ENCODE results near the gene TM7SF2.
"Not testable (repeated sequence)": the region's sequence is repeated elsewhere in the genome, so short reads cannot be mapped to it uniquely, and the experiment has no call there.

The TM7SF2 gene

DNA sequence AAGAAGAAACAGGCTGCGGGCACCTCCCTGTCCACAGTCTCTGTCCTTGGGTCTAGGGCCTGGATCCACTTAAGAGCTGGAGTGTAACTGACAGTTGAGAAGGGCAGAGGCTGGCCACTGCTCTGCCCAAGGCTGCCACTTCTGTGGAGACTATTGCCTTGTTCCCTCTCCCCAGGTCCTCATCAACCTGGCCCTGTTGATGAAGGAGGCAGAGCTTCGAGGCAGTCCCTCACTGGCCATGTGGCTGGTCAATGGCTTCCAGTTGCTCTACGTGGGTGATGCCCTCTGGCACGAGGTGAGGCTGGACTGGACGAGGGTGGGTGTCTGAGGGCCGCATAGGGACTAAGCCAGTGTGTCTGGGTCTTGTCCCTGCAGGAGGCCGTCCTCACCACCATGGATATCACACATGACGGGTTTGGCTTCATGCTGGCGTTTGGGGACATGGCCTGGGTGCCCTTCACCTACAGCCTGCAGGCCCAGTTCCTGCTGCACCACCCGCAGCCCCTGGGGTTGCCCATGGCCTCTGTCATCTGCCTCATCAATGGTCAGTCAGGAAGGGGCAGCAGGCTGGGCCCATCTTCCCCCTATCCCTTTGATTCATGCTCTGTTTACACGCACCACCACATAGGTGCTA is 3.0 kb downstream of the TM7SF2 start:
- Mint-ChIP-seq H3K4me1 (ENCODE audit: low read depth) (peaks cover 38% of the 10 kb centered on the region), H3K36me3 (ENCODE audit: low read depth) (peaks cover 19% of the 10 kb centered on the region), H3K27me3 (ENCODE audit: low read depth) (no peaks in the 10 kb centered on the region), H3K4me3 (peak overlapping the region; percentile 85), H3K9me3 (no peaks in the 10 kb centered on the region), H3K27ac (peak overlapping the region; percentile 45)
- DNase-seq (ENCODE audit: low spot score) = no peak

DNA sequence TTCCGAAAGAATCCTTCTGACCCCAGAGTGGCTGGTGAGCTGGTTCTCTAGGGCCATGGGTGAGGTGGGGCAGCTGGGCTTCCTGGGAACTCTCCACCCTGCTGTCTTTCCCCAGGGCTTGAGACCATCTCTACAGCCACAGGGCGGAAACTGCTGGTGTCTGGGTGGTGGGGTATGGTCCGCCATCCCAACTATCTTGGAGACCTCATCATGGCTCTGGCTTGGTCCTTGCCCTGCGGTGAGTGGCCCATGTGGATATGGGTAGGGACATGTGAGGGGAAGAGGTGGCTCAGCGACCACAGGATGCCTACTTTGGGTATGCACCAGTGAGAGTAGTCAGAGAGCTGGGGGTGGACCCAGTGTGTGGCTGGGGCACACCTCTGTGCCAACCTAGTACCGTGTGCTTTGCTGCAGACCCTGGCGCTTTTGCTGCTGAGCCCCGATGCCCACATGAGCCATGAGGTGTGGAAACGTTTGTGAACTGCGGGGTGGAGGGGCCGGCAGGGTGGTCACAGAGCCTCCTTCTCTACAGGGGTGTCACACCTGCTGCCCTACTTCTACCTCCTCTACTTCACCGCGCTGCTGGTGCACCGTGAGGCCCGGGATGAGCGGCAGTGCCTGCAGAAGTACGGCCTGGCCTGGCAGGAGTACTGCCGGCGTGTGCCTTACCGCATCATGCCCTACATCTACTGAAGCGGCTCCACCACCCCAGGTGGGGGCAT is 3.9 kb downstream of the TM7SF2 start:
- Mint-ChIP-seq H3K9me3 (no peaks in the 10 kb centered on the region), H3K27me3 (ENCODE audit: low read depth) (no peaks in the 10 kb centered on the region), H3K27ac (peak overlapping the region; percentile 10), H3K4me3 (peak overlapping the region; percentile 88), H3K4me1 (ENCODE audit: low read depth) (peaks cover 41% of the 10 kb centered on the region), H3K36me3 (ENCODE audit: low read depth) (peaks cover 24% of the 10 kb centered on the region)
- no peak for DNase-seq (ENCODE audit: low spot score)

DNA sequence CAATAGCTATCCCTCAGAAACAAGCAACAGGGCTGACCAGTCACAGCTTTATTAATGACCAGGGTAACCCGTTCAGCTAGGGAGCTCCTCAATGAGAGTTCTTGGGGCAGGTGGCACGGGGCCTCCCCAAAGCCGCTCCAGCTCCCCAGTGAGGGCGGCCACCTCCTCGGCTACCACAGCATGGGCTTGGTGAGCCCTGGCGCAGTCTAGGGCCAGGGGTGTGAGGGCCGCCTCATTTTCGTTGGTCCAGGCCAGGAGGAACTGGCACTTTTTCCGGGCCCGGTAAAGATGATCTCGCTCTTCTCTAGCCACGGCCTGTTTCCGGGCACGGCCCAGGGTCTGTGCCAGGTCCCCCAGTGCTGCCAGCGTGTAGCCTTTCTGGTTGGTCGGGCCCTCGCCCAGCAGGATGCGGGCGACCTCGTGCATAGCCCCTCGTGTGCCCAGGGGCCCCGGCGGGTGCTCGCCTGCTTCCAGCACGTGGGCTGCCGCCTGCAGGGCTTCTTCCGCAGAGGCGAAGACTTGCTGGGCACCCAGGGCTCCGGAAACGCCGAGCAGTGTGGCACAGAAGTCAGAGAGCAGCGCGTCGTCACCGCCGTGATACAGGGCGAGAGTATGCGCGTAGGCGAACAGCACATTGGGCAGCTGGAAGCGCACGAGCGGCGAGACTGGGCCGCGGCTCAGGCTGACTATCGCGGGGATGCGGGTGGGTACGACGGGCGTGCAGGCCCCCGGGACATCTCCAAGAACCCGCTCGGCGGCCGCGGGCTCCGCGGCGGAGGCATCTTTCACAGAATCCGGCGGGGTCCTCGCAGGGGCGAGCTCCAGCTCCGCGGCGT is 4.9 kb downstream of the TM7SF2 start:
- Mint-ChIP-seq H3K4me3 (peak overlapping the region; percentile 88), H3K36me3 (ENCODE audit: low read depth) (peaks cover 34% of the 10 kb centered on the region), H3K9me3 (no peaks in the 10 kb centered on the region), H3K27ac (peak overlapping the region; percentile 93), H3K27me3 (ENCODE audit: low read depth) (no peaks in the 10 kb centered on the region), H3K4me1 (ENCODE audit: low read depth) (peaks cover 46% of the 10 kb centered on the region)
- peak; percentile 68 for DNase-seq (ENCODE audit: low spot score)

DNA sequence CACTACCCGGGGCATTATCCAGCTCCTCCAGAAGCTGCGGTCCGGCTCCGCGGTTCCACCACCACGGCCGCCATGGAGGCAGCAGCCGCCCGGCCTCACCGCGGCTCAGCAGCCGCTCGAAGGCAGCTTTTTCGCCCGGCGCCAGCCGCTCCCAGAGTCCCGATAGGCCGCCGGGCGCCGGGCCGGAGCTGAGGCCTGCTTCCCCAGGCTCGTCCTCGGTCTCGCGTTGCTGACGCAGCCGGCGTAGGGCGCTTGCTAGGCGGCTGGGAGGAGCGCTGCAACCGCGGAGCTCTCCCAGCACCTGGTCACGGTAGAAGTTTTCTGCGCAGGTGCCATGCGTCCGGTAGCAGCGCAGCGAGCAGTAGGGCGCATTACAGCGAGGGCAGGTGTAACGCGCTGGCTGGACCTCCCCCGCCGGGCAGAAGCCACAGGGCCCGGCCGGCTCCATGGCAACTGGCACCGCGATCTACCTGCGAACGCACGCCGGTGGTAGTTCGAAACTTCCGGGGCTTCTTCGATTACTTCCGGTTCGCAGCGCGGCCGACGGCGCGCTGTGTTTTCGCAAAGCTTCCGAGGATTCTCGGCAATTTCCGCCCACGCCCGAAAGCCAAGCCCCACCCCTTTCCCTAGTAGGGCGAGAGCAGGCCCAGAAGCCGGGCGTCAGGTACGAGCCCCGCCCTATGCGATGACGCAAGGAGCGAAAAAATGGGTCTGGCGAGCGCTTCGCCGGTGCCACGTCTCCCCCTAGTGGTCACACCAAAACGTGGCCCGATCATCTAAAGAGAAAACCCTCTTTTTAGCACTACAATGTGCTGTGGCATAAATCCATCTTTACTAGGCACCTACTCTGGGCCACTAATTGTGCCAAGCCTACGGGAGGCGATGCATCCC is 5.8 kb downstream of the TM7SF2 start, which contains the start of gene ZNHIT2:
Gene ZNHIT2, minus strand, starts transcription at position 496 of the 891 bp plus-strand sequence. Its CDS starts 48 bp downstream, at position 448.
- Mint-ChIP-seq H3K27me3 (ENCODE audit: low read depth) (no peaks in the 10 kb centered on the region), H3K9me3 (no peaks in the 10 kb centered on the region), H3K4me3 (peak within 1 kb of the TSS; percentile 88), H3K27ac (peak within 1 kb of the TSS; percentile 93), H3K4me1 (ENCODE audit: low read depth) (peaks cover 41% of the 10 kb centered on the region), H3K36me3 (ENCODE audit: low read depth) (peaks cover 39% of the 10 kb centered on the region)
- peak; percentile 100 for DNase-seq (ENCODE audit: low spot score)

DNA sequence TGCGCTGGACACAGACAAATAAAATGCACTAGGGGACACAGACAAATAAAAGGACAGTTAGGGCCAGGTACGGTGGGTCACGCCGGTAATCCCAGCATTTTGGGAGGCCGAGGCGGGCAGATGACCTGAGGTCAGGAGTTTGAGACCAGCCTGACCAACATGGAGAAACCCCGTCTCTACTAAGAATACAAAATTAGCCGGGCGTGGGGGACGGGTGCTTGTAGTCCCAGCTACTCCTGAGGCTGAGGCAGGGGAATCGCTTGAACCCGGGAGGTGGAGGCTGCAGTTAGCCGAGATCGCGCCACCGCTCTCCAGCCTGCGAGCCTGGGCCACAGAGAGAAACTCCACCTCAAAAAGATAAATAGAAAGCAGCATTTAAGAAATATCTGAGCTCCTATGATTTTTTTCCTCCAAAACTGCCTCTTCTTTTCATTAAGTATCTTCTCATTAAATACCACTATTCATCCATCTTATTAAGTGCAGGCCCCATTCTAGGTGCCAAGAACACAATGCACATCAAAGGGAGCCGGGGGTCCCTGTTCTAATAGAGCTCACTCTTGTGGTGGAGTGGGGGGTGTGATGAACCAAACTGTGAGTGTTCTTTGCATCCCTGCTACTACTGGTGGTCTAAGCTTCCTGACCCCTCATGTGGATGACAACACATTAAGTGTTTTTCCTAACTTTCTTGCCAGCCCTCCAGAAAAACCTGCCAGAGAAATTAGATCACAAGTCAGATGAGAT is 6.6 kb downstream of the TM7SF2 start:
- peak overlapping the region; percentile 92 for H3K27ac Mint-ChIP-seq
- H3K4me1 Mint-ChIP-seq (ENCODE audit: low read depth) = peaks cover 39% of the 10 kb centered on the region
- no peak for DNase-seq (ENCODE audit: low spot score)
- no peaks in the 10 kb centered on the region for H3K27me3 Mint-ChIP-seq (ENCODE audit: low read depth)
- H3K9me3 Mint-ChIP-seq = no peaks in the 10 kb centered on the region
- H3K36me3 Mint-ChIP-seq (ENCODE audit: low read depth) = peaks cover 39% of the 10 kb centered on the region
- peak overlapping the region; percentile 88 for H3K4me3 Mint-ChIP-seq

DNA sequence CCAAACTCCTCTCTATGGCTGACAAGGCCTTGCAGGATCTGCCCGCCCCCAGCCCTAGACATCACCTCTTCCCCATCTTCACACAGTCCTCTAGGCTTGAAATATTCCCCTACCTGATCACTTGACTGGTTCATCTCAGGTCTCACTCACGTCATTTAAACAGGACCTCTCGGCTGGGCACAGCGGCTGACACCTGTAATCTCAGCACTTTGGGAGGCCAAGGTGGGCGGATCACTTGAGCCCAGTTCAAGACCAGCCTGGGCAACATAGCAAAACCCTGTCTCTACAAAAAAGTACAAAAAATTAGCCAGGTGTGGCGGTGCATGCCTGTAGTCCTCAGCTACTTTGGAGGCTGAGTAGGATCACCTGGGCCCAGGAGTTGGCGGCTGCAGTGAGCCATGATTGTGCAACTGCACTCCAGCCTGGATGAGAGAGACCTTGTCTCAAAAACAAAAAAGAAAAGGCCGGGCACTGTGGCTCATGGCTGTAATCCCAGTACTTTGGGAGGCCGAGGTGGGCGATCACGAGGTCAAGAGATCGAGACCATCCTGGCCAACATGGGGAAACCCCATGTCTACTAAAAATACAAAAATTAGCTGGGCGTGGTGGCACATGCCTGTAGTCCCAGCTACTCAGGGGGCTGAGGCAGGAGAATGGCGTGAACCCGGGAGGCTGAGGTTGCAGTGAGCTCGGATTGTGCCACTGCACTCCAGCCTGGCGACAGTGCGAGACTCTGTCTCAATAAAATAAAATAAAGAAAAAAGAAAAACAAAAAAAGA is 7.4 kb downstream of the TM7SF2 start:
- not testable (repeated sequence) for H3K9me3 Mint-ChIP-seq

DNA sequence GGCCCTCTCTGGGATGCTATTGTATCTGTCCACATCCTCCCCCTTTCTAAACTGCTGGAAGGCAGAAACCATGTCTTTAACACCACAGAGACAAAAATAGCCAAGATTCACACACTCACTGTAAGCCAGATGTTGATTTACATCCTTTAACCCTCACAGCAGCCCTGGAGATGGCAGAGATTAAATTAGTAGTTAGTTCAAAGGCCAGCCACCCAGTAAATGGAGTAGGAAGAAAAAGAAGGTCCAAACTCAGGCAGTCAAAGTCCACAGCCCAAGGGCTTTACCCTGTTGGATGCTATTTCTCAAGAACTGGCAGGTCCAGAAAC is 8.0 kb downstream of the TM7SF2 start:
- Mint-ChIP-seq H3K27me3 (ENCODE audit: low read depth) (no peaks in the 10 kb centered on the region), H3K27ac (peak overlapping the region; percentile 59), H3K9me3 (no peaks in the 10 kb centered on the region), H3K4me3 (peak overlapping the region; percentile 40), H3K36me3 (ENCODE audit: low read depth) (peaks cover 41% of the 10 kb centered on the region), H3K4me1 (ENCODE audit: low read depth) (peaks cover 32% of the 10 kb centered on the region)
- DNase-seq (ENCODE audit: low spot score) = no peak

More for the DNA sequence above, 7.4 kb downstream of the TM7SF2 start:
- peaks cover 35% of the 10 kb centered on the region for H3K4me1 Mint-ChIP-seq (ENCODE audit: low read depth)
- peak overlapping the region; percentile 65 for H3K27ac Mint-ChIP-seq
- DNase-seq (ENCODE audit: low spot score); H3K27me3 Mint-ChIP-seq (ENCODE audit: low read depth); H3K4me3 Mint-ChIP-seq: not testable (repeated sequence)
- peaks cover 39% of the 10 kb centered on the region for H3K36me3 Mint-ChIP-seq (ENCODE audit: low read depth)

DNA sequence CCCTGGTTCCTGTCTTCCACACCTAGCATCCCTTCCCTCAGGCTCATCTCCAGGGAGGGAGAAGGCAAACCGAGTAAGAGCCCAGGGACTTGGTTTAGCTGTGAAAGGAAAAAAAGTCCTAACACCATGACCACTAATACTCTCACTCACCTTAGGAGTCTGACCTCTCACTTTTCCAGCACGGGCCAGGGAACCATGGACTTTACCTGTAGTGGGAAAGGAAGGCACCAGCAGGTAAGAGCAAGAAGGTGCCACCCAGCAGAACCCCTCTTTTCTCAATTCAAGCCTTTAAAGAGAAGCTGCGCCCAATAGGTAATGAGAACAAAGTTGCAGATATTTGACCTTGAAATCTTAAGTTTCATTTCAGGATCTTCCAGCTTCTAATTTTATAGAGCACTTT is 9.2 kb downstream of the TM7SF2 start:
- Mint-ChIP-seq H3K9me3 (no peaks in the 10 kb centered on the region), H3K27me3 (ENCODE audit: low read depth) (no peaks in the 10 kb centered on the region), H3K27ac (peak overlapping the region; percentile 99), H3K4me1 (ENCODE audit: low read depth) (peaks cover 30% of the 10 kb centered on the region), H3K4me3 (peak overlapping the region; percentile 99), H3K36me3 (ENCODE audit: low read depth) (peaks cover 46% of the 10 kb centered on the region)
- DNase-seq (ENCODE audit: low spot score) = no peak

DNA sequence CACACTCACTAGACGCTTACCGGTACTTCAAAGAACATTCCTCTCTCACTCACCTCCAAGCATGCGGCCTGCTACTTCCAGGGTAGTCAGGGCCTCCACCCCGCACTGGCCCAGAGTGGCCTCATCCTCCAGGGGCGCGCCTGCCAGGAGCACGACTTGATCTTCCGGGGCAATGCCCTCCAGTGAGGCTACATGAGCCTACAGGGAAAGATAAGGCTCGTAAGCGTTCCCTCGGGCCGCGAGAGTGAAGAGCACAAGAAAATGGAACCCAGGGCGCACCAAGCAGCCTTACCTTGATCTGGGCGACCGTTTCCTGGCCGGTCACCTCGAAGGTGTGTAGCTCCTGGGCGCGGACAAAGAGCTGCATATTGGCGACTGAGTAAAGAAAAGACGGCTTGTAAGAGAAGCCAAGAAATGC is 9.8 kb downstream of the TM7SF2 start:
- no peaks in the 10 kb centered on the region for H3K27me3 Mint-ChIP-seq (ENCODE audit: low read depth)
- H3K4me3 Mint-ChIP-seq = peak overlapping the region; percentile 99
- no peak for DNase-seq (ENCODE audit: low spot score)
- no peaks in the 10 kb centered on the region for H3K9me3 Mint-ChIP-seq
- peaks cover 49% of the 10 kb centered on the region for H3K36me3 Mint-ChIP-seq (ENCODE audit: low read depth)
- H3K4me1 Mint-ChIP-seq (ENCODE audit: low read depth) = peaks cover 28% of the 10 kb centered on the region
- peak overlapping the region; percentile 99 for H3K27ac Mint-ChIP-seq

DNA sequence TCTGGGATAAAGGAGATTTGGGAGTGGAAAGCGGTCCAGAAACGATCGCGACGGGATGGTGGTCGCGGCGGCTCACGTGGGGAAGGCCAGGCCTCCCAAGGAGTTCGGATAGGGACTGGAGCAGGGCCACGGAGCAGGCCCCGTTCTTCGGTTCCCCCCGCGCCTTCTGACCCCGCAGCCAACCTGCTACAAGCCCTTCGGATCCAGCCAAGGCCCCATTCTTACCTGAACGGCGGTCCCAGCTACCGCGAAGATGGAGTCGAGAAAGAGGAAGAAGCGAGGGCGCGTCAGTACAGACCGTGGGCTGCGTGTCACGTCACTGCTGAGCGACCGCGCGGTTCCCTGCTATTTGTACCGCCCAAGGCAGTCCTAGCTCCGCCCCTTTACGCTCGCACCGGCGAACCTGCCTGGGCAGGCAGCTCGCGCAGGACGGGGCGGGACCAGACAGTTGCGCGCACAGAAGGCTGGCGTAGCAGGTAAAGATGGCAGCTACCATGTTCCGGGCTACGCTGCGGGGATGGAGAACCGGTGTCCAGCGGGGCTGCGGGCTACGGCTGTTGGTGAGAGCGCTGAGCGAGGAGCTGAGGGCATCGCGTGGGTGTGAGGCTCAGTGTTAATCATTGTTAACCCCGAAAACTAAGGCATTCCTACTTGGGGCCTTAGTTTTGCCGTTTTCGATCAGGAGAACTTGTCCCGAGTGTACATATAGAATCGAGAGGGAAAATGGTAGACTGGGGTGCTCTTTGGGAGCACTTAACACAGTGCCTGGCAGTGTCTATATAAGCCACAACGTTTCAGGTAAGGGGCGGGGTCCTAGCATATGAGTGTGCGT is 10.4 kb downstream of the TM7SF2 start, which contains the start of the genes FAU and MRPL49:
Gene FAU, minus strand, starts transcription at position 270 of the 832 bp plus-strand sequence. CDS start 321 bp downstream, outside the sequence.
Gene MRPL49, plus strand, starts transcription at position 457 of the 832 bp plus-strand sequence. Its CDS starts 26 bp downstream, at position 483.
- peak within 1 kb of the TSS; percentile 99 for H3K27ac Mint-ChIP-seq
- no peaks in the 10 kb centered on the region for H3K27me3 Mint-ChIP-seq (ENCODE audit: low read depth)
- peak; percentile 99 for DNase-seq (ENCODE audit: low spot score)
- no peaks in the 10 kb centered on the region for H3K9me3 Mint-ChIP-seq
- peaks cover 54% of the 10 kb centered on the region for H3K36me3 Mint-ChIP-seq (ENCODE audit: low read depth)
- peaks cover 26% of the 10 kb centered on the region for H3K4me1 Mint-ChIP-seq (ENCODE audit: low read depth)
- peak within 1 kb of the TSS; percentile 99 for H3K4me3 Mint-ChIP-seq

DNA sequence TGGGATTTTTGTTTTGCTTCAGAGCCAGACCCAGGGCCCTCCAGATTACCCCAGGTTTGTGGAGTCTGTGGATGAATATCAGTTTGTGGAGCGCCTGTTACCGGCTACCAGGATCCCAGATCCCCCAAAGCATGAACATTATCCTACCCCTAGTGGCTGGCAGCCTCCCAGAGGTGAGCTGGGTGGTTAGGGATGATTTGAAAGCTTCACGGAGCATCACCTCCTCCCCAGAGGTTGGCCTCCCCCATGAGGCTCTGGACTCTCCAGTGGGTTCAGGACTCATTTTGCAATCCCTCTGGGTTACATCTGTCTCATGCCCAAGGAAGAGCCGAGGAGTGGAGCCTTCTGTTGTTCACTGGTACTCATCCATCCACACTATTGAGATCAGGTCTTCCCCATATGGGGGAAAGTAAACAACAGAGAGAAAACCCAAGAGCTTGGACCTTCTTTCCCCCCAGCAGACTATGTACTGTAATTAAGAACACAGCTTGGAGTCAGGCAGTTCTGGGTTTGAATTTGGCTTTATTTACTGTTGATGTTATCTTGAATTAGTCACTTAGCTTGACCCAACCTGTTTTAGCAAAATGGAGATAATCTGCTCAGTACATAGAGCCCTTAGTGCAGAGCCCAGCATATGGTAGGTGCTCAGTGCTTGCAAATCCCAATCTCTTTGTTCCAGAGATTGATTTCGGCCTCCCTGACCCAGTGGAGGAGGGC is 13.0 kb downstream of the TM7SF2 start:
- H3K4me3 Mint-ChIP-seq = peak overlapping the region; percentile 32
- no peaks in the 10 kb centered on the region for H3K9me3 Mint-ChIP-seq
- no peaks in the 10 kb centered on the region for H3K27me3 Mint-ChIP-seq (ENCODE audit: low read depth)
- H3K4me1 Mint-ChIP-seq (ENCODE audit: low read depth) = peaks cover 16% of the 10 kb centered on the region
- peaks cover 43% of the 10 kb centered on the region for H3K36me3 Mint-ChIP-seq (ENCODE audit: low read depth)
- H3K27ac Mint-ChIP-seq = no peak overlapping the region
- DNase-seq (ENCODE audit: low spot score) = no peak
